LoVo (cell line): ENCODE measurements around the gene JARID2.
"Not testable (repeated sequence)": the region's sequence is repeated elsewhere in the genome, so short reads cannot be mapped to it uniquely, and the experiment has no call there.

Experiments
- DNase-seq: peaks from one replicate; pipeline ENCODE4 v3.0.0-alpha.2; 2016; ENCODE audit warnings: low spot score

The JARID2 gene

DNA sequence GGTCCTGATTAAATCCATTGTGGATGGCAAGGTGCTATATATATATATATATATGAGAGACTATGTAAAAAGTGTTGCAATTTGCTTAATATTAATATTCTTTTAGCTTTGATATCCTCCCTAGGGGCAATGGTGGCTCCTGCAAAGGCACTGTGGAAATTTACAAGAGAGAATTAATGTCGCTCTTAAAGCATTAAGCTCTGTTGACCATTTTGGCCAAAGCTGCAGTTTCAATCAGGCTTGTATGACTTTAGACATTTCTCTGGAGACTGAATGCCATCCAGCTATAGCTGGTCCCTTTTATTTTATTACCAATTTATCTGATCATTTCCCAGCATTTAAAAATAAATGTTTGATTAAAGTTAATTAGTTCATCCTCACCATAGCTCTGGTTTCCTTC lies 155.3 kb downstream of the JARID2 start:
- no peak for DNase-seq

DNA sequence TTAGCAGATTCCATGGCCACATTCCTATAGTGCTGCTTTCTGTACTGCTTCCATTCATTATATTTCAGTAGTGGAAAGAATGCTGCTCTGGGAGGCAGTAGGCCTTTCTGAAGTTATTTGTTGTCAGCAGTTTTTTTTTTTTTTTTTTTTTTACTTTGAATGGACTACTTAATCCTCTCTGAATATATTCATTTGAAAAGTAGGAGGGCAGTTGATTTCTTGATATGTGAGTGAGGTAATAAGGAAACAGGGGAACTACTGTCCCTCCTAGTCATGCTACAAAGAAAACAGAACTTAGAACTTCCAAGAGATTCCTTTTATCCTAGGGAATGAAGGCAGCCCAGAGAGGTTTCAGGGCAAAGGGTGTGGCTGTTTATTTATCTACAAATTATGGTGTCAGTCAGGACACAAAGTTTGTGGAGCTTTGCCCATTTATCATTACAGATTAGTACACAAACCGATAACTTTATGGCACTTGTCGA lies 155.9 kb downstream of the JARID2 start:
- peak; percentile 4 for DNase-seq

DNA sequence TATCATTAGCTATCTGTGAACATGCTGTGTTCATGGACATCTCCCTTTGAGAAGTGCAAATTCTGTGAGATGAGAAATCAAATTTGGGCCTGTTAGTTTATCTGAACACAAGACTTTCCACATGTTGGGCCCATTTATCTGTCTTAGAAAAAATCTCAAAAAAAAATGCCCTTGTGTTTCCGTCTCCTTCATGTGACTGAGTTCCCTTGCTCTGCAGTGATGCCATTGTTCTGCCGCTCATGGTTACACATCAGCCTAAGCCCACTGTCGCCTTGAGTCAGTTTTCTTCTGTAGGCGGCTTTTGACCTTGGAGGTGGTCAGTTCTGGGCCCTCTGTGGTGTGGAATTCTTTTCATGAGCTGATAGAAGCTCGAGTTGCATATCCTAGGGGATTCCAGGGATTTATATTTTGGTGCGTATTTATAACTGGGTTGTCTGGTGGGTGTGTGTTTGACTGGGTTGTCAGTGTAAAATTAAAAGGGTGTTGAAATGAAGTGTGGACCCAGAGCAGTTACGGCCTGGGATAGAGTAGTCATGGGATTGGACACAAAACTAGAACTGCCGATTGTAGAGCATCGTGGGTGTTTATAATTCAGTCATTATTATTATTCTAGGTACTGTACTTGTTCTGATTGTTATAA lies 156.7 kb downstream of the JARID2 start:
- DNase-seq = no peak

DNA sequence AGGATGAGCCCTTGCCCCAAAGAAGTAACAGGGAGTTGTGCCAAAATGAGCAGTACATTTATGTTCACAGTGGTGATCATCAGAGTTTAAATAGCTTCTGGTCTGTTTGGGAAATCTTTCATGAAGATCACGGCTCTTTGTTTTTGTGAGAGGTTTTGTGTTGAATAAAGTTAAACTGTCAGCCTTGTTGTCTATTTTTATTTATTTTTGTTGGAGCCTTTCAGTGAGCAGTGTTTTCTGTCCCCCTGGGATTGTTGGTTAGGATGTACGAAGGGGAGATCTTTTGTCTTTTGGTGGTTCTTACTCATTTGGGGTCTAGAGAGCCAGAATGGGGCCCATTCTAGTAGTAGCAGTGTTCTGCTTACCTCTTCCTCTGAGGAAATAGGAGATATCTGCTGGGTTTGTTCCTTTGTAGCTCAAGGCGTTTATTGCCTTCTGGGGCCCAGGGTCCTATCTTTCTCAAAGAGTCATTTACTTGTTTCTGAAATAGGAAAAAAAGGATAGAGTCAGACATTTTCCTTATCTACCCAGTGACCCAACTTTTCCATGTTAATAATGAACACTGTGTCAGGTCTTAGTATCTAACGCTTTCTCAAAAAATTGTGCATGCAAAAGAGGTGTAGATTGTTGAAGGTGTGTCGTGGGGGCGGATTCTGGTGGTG lies 157.4 kb downstream of the JARID2 start:
- no peak for DNase-seq

DNA sequence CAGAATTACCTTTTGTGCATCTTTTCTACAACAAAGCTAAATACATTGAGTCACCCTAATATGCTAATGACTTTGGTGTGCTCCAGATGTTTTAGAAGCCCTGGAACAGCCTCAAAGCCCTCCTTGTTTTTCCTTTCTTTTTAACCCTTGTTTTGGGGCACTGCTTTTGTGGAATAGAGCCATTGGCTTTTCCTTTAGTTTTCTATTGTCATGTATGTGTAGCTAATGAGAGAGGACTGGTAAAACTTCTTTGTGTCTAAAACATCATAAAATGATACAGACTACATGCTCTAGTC lies 158.8 kb downstream of the JARID2 start:
- no peak for DNase-seq

DNA sequence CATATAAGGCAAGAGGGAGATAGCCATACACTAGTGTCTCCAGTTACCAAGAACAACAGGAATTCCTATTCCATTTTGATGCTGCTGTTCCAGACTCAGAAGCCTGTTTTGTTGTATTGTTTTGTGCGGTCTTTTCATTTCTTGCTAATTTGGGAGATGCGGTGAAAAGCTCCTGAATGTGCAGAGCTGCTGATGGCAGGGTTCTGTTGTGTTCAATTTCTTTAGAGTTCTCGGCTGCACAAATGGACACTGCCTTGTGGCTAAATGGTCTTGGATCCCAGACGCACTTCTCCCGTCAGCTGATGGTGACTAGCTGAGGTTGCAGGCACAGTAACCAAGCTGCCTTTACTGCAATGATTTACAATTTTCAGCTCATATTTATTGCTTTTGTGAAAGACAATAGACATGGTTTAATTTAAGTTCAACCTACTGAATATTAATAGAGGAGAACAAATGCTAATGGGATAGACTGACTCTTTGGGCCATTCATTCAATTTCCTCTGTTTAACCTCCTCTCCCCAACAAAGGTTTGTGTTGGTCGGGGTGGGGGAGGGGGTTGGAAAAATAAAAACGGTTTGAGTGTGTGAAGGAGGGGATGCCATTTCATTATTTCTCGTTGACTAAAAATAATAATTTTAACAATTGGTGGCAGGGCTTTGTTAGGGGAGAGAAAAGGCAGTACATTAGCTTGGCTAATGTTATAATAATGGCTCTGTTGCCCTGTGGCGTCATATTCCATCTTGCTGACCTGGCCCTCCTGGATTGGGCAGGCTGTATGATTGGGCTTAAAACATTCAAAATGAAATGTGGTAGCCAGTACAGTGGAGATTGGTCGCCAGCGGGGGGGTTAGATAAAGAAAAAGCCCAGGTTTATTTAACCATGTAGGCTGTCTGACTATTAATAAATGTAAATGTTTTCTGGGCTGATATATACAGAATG lies 159.5 kb downstream of the JARID2 start:
- DNase-seq = no peak

DNA sequence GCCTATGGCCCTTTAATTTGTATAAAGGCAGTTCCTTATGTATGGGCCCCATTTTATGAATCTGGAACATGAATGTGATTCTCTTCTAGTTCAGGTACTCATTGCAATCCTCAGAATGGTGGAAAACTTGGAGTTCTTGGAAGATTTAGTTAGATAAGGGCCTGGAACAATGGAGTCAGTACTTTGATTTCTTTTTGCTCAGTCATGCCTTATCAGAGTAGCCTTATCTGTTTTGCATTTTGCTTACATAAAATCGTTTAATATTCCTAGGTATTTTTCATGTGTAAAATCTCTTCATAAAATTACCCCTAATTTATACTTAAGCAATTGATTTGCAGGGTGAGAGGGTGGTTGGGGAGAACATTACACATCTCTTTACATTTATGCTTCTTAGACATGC lies 160.6 kb downstream of the JARID2 start:
- DNase-seq = no peak

DNA sequence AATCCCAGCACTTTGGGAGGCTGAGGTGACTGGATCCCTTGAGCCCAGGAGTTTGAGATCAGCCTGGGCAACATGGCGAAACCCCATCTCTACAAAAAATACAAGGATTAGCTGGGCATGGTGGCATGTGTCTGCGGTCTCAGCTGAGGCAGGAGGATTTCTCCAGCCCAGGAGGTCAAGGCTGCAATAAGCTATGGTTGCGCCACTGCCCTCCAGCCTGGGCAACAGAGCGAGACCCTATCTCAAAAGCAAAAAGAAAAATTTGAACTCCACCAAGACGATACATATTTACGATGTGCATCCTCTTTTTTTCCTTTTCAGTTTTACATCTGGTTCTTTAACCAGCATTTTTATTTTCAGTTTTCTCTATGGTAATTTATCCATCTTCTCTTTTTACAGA lies 162.1 kb downstream of the JARID2 start:
- DNase-seq = no peak

DNA sequence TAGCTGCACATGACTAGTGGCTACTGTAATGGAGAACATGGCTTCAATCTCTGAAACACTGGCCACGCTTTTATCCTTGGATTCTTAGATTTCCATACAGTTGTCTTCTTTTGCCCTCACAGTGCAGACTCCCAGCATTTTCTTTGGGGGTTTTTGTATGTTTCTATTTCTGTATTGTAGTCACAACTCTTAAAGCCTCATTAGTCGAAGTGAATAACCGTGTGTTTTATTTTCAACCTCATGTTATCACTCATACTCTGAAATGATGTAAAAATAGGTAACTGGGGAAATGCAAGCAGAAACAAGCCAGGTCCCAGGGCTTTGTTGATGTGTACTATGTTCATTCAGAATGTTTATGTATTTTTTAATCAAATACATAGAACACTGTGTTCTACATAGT lies 162.9 kb downstream of the JARID2 start:
- DNase-seq = no peak

DNA sequence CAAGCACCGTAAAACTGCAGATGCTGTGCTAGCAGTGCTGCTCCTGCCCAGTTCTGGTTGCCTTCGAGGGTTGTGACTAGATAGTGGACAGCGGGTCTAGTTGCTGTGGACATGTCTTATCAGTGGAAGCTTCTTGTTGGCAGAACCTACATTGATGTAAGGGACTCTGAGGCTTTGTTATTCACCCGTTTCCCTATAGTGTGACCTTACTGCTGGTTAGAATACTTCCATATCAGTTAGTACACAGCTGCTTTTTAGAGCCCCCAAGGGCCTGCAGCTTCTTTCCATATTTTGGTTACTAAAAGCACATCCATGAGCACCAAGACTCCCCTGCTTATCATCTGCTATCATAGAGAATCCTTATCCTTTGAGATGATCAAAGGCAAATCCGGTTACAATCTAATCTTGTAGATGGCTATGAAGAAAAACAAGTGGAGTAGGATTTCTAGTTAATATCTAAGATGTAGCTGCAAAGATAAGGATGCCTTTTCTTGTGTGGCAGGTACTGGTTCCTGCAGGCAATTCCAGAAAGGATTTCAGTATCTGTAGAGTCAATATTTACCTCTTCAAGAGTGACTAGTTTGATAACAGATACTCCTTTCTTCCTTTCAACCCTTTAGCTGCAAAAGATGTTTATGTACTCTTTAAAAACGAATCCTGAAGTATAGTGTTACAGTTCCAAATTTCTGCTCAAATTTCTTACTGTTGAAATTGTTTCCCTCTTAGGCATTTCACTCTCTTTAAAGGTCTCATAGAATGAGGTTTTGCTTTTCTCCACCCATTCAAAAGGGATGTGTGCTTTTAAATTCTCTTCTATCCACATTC lies 163.6 kb downstream of the JARID2 start:
- no peak for DNase-seq

DNA sequence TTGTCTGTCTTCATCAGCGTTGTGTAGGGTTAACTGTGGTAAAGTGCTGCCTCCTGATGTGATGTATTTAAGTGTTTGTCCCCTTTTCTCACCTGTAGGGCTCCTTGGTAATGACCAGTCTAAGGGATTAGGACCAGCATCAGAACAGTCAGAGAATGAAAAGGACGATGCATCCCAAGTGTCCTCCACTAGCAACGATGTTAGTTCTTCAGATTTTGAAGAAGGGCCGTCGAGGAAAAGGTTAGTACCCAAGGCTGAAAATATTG lies 164.2 kb downstream of the JARID2 start:
- DNase-seq = no peak

DNA sequence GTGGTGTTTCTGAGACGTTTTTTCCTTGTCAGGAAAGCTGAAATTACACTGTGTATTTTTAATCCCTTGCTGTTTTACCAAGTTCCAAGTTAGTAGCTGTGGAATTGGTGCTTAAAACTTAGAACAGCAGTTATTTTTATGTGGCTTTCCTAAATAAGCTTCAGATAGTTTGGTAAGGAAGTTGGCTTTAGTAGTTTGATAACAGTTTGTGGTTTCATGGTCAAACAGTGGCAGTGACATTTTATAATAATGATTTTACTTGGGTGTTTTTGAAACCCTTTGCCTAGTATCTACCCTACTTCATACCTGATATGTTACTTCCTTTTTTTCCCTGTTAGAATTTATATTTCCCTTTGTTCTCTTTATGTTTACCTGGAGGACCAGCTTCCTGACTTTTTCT lies 164.9 kb downstream of the JARID2 start:
- no peak for DNase-seq

DNA sequence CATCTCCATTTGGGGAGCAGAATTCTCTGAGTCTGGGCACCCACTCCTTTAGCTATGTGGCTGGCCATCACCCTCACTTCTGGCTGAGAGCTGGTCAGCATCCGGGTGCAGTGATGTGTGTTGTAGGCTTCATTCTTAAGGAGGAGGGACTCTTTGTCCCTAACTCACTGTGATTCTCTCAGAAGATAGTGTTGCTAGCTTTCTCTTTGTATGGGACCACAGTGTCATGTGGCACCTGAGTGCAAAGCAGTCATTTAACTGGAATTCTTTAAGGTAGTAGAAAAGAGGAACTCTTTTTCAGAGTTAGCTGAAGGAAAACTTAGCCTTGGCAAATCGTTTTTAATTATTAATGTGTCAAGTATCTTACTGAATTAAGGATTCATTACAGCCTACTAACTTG lies 165.9 kb downstream of the JARID2 start:
- no peak for DNase-seq

DNA sequence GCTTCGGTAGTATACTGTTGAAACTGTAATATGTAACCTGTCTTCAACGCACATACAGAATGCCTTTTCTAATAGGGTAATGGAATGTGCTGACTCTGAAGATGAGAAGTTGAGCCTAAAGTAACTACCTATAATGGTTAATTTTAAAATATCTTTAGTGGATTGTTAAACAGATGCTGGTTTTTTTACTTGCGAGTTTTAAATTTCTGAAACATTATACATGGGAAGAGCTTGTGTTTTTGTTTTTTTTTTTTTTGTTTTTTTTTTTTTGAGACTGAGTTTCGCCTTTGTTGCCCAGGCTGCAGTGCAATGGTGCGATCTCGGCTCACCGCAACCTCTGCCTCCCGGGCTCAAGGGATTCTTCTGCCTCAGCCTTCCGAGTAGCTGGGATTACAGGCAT lies 166.9 kb downstream of the JARID2 start:
- DNase-seq = no peak

DNA sequence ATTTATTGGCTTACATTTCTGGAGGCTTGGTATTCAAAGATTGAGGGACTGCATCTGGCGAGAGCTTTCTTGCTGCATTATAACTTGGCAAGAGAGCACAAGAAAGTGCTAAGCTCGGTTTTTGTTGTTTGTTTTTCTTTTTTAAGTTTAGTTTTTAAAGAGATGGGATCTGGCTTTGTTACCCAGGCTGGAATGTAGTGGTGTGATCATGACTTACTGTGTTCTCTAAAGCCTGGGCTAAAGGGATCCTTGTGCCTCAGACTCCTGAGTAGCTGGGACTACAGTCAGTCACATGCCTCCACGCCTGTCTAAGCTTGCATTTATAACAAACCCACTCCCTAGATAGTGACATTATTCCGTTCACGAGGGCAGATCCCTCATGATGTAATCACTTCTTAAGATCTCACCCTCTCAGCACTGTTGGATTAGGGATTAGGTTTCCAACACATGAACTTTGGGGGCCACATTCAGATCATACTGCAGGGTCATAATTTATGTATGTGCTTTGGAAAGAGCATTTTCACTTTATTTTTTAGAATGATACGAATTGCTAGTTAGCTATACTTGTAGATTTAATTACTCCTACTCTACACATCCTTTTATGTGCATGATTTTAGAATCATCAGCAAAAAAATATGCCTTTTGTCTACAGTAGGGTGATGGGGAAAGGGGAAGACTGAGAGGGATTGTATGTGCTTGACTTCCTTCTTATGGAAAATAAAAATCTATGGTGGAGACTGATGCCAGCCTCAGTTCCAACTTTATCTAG lies 167.8 kb downstream of the JARID2 start:
- no peak for DNase-seq

DNA sequence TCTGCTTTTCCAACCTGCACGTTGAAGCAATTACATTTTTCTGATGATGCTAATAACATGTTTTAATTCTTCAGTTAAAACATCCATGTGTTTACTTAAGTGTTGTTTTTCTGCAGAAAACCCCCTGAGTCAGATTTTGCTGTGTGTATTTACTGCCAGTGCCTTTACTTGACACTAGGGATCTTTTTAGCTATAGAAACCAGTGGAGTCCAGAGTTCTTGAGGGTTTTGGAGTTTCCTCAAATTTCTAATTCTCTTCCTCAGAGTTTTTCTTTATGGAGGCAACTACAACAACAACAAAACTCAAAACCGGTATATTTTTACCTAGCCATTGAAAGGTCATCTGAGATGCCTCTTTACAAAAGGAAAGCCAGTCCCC lies 168.4 kb downstream of the JARID2 start:
- DNase-seq = no peak

DNA sequence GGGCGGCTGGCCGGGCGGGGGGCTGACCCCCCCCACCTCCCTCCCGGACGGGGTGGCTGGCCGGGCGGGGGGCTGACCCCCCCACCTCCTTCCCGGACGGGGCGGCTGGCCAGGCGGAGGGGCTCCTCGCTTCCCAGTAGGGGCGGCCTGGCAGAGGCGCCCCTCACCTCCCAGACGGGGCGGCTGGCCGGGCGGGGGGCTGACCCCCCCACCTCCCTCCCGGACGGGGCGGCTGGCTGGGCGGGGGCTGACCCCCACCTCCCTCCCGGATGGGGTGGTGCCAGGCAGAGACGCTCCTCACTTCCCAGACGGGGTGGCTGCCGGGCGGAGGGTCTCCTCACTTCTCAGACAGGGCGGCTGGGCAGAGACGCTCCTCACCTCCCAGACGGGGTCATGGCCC lies 169.8 kb downstream of the JARID2 start:
- not testable (repeated sequence) for DNase-seq

DNA sequence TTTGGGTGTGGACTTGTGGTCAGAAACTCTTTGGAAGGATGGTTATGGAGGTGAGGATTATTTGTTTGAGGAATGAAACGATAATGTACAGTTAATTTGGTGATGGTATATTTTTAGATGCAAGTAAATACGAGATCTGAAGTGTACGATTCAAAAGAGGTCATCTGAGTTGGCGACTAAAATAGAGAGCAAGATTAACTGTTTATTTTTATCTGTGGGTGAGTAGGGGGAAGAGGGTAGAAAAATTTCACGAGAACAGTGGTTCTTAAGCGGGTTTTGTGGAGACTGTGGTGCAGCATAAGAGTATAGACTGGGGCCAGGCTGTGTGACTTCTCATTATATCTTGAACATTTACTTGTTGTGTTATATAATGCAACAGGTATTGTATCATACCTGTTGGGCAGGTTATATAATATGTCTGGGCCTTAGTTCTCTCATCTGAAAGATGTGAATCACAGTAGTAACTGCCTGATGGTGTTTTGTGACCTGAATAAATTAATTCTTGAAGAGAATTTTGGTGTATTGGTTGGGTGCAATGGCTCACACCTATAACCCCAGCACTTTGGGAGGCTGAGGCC lies 171.2 kb downstream of the JARID2 start:
- DNase-seq = no peak

DNA sequence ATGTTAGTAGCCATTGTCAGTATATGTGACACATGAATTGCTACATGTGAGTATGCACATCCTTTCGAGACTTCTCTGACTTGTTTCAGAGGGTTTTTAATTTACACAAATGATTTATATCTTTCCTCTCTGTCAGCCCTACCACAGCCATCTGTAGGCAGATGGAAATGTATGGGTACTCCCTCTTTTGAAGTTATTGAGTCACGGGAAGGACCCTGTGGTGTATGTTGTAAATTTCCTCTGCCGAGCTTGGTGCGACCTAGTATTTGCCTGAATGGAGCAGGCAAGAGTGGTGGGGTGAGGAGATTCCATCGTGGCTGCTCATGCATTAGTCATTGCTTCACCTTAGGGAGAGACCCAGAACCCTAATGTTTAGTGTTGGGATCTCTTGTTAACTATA lies 171.9 kb downstream of the JARID2 start:
- no peak for DNase-seq

DNA sequence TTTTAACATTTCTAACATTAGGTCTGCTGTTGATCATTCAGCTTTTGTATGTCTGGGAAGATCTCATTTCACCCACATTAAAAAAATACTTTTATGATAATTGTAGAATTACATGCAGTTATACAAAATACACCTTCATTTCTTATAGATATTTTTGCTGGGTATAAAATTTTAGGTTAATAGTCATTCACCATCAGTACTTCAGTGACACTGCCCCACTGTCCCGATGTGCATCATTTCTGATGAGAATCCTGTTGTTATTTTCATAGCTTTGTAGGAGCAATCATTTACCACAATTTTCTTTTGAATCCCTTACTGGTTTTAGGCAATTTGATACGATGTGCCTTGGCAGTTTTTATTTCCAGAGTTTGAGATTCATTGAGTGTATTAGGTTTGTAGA lies 173.6 kb downstream of the JARID2 start:
- no peak for DNase-seq

DNA sequence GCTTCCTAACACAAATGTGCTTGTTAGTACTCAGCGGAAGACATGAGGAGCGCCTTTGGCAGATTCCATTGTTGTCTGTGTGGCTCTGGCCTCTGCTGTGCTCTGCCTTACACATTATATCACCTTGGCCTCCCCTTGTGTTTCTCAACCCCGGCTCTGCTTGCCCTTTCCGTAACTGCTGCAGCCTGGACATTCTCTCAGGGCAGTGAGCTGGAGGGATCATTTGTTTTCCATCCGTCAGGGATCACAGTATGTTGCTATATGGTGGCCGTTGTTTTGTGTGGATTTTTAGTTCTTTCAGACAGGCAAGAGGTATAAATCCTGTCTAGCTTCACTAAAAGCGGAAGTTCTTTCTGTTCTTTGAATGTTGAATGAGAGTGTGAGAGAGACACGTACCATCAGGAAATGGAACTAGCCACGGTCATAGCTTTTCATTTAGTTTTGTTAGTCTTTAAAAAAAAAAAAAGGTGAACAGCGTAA lies 175.1 kb downstream of the JARID2 start:
- no peak for DNase-seq
